ENCODE data around the gene SLC7A11. TPM values are rescaled to one million over a fixed set of nuclear protein-coding genes. Genes with fewer than 3 reads are reported as not detected.

The SLC7A11 gene
- total RNA-seq, 1 donor from 2014 or later: 9.6 TPM

DNA sequence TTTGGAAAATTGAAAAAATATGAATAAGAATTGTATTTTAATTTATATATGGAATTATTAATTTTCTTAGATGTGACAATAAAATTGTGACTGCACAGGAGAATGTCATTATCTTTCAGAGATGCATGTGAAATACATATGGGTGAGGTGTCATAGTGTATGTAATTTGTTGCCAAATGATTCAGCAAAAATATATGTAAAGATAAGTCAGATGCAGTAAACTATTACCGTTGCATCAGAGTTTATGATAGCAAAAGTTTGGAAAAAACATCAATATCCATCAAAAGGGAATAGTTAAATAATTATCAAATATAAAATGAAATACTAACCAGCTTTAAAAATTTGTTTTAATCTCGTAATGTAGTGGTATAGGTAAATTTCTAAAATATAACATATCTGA is 10.4 kb upstream of the SLC7A11 start:
- Histone ChIP-seq H3K79me2 (ENCODE audit: low read depth) (no peaks in the 10 kb centered on the region), H3K4me1 (no peaks in the 10 kb centered on the region), H3K27me3 (no peaks in the 10 kb centered on the region), H2AFZ (replicated peaks) (no peak overlapping the region), H3K9ac (no peak overlapping the region), H3K9me3 (ENCODE audit: low read depth) (no peaks in the 10 kb centered on the region), H4K20me1 (ENCODE audit: low read depth) (no peaks in the 10 kb centered on the region), H3K27ac (no peak overlapping the region), H3K4me3 (no peak overlapping the region), H3K36me3 (no peaks in the 10 kb centered on the region), H3K4me2 (no peak overlapping the region), H3F3A (ENCODE audit: low read depth) (no peaks in the 10 kb centered on the region)
- DNase-seq (ENCODE audit: low spot score): no peak
- Mint-ChIP-seq H3K27ac (no peak overlapping the region), H3K36me3 (no peaks in the 10 kb centered on the region), H3K4me3 (no peak overlapping the region), H3K9me3 (peaks cover 5% of the 10 kb centered on the region), H3K27me3 (ENCODE audit: insufficient read depth, low read depth) (peaks cover 6% of the 10 kb centered on the region), H3K4me1 (no peaks in the 10 kb centered on the region)
- TF ChIP-seq EZH2 (IDR thresholded peaks at IDR 0.05) (no peak), EZH2phosphoT487 (IDR thresholded peaks at IDR 0.05) (no peak)
- TF ChIP-seq, protein P1, sequence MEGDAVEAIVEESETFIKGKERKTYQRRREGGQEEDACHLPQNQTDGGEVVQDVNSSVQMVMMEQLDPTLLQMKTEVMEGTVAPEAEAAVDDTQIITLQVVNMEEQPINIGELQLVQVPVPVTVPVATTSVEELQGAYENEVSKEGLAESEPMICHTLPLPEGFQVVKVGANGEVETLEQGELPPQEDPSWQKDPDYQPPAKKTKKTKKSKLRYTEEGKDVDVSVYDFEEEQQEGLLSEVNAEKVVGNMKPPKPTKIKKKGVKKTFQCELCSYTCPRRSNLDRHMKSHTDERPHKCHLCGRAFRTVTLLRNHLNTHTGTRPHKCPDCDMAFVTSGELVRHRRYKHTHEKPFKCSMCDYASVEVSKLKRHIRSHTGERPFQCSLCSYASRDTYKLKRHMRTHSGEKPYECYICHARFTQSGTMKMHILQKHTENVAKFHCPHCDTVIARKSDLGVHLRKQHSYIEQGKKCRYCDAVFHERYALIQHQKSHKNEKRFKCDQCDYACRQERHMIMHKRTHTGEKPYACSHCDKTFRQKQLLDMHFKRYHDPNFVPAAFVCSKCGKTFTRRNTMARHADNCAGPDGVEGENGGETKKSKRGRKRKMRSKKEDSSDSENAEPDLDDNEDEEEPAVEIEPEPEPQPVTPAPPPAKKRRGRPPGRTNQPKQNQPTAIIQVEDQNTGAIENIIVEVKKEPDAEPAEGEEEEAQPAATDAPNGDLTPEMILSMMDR (IDR thresholded peaks at IDR 0.05): no peak

DNA sequence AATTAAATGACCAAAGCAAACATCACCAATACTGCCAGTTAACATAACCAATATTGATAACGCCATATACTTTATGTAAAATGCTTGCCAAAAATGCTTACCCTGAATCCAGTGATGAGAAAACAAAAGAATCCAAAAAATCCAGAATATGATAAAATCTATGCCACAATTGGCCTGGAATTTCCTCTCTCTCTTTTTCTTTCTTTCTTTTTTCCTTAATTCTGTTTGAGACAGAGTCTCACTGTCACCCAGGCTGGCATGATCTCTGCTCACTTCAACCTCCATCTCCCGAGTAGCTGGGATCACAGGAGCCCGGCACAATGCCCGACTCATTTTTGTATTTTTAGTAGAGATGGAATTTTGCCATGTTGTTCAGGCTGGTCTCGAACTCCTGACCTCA is 9.8 kb upstream of the SLC7A11 start:
- H3K9me3 ChIP-seq (ENCODE audit: low read depth): no peaks in the 10 kb centered on the region
- no peak overlapping the region for H3K4me2 ChIP-seq
- H3K36me3 Mint-ChIP-seq: no peaks in the 10 kb centered on the region
- H3K4me1 ChIP-seq: no peaks in the 10 kb centered on the region
- H3K27me3 Mint-ChIP-seq (ENCODE audit: insufficient read depth, low read depth): peaks cover 6% of the 10 kb centered on the region
- no peak overlapping the region for H3K27ac Mint-ChIP-seq
- H3K4me1 Mint-ChIP-seq: peaks cover 3% of the 10 kb centered on the region
- no peak overlapping the region for H3K4me3 ChIP-seq
- peak overlapping the region; percentile 19 for H2AFZ ChIP-seq (replicated peaks)
- no peaks in the 10 kb centered on the region for H3F3A ChIP-seq (ENCODE audit: low read depth)
- TF ChIP-seq EZH2 (IDR thresholded peaks at IDR 0.05) (no peak), EZH2phosphoT487 (IDR thresholded peaks at IDR 0.05) (no peak)
- TF ChIP-seq, protein P1 (IDR thresholded peaks at IDR 0.05): no peak
- H3K27ac ChIP-seq: no peak overlapping the region
- peaks cover 5% of the 10 kb centered on the region for H3K9me3 Mint-ChIP-seq
- no peaks in the 10 kb centered on the region for H3K27me3 ChIP-seq
- no peak for DNase-seq (ENCODE audit: low spot score)
- no peak overlapping the region for H3K4me3 Mint-ChIP-seq
- no peaks in the 10 kb centered on the region for H3K36me3 ChIP-seq
- no peak overlapping the region for H3K9ac ChIP-seq
- no peaks in the 10 kb centered on the region for H3K79me2 ChIP-seq (ENCODE audit: low read depth)
- no peaks in the 10 kb centered on the region for H4K20me1 ChIP-seq (ENCODE audit: low read depth)

DNA sequence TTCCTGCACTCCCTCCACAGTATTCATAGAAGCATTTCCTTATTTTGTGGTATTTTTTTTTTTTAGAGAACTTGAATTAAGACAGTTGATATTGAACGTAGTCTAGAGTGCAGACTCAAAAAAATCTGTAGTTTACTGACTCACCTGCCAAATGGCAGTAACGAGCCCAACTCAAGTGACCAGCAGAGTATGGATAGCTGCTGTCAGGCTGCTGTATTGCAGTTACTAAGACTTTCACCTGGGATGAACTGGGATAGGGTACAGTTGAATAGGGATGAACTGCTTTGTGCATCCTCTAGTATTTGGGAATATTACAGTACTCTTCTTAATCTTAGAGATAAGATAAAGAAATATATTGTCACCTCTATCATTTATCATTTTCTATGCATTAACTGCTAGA is 7.0 kb upstream of the SLC7A11 start:
- Mint-ChIP-seq H3K27me3 (ENCODE audit: insufficient read depth, low read depth) (peaks cover 6% of the 10 kb centered on the region), H3K4me1 (peaks cover 7% of the 10 kb centered on the region), H3K27ac (no peak overlapping the region), H3K4me3 (no peak overlapping the region), H3K9me3 (peaks cover 2% of the 10 kb centered on the region), H3K36me3 (no peaks in the 10 kb centered on the region)
- H4K20me1 ChIP-seq (ENCODE audit: low read depth): no peaks in the 10 kb centered on the region
- H3K9me3 ChIP-seq (ENCODE audit: low read depth): no peaks in the 10 kb centered on the region
- H3K4me3 ChIP-seq: no peak overlapping the region
- H3K27ac ChIP-seq: no peak overlapping the region
- H3K9ac ChIP-seq: no peak overlapping the region
- no peak for DNase-seq (ENCODE audit: low spot score)
- peak overlapping the region; percentile 13 for H2AFZ ChIP-seq (replicated peaks)
- TF ChIP-seq EZH2phosphoT487 (IDR thresholded peaks at IDR 0.05) (no peak), EZH2 (IDR thresholded peaks at IDR 0.05) (no peak)
- TF ChIP-seq, protein P1 (IDR thresholded peaks at IDR 0.05): no peak
- no peak overlapping the region for H3K4me2 ChIP-seq
- no peaks in the 10 kb centered on the region for H3K36me3 ChIP-seq
- no peaks in the 10 kb centered on the region for H3F3A ChIP-seq (ENCODE audit: low read depth)
- H3K79me2 ChIP-seq (ENCODE audit: low read depth): no peaks in the 10 kb centered on the region
- H3K4me1 ChIP-seq: peaks cover under 1% of the 10 kb centered on the region
- H3K27me3 ChIP-seq: no peaks in the 10 kb centered on the region
